Activated naive CD8-positive, alpha-beta T cell treated with anti-CD3 and anti-CD28 coated beads for 36 hours (primary cell): ENCODE results near the gene NUP54. TPM values are rescaled to one million over a fixed set of nuclear protein-coding genes. Genes with fewer than 3 reads are reported as not detected.
A peak's percentile ranks its signal among the peaks of the same experiment; 100 is the strongest.

Source experiments
- DNase-seq: peaks from one replicate; pipeline ENCODE4 v3.0.0; 2021
- H3K27ac Mint-ChIP-seq: one replicate; pipeline ENCODE4 v1.8.0; 2022; ENCODE audit warnings: mild to moderate bottlenecking, moderate library complexity, mixed read lengths
- H3K27me3 Mint-ChIP-seq: one replicate; pipeline ENCODE4 v1.8.0; 2022; ENCODE audit warnings: mild to moderate bottlenecking, mixed read lengths
- H3K36me3 Mint-ChIP-seq: one replicate; pipeline ENCODE4 v1.8.0; 2021; ENCODE audit warnings: mild to moderate bottlenecking, mixed read lengths
- H3K4me1 Mint-ChIP-seq: one replicate; pipeline ENCODE4 v1.8.0; 2021; ENCODE audit warnings: mixed read lengths
- H3K4me3 Mint-ChIP-seq: one replicate; pipeline ENCODE4 v1.8.0; 2022; ENCODE audit warnings: mild to moderate bottlenecking, moderate library complexity, mixed read lengths
- H3K9me3 Mint-ChIP-seq: one replicate; pipeline ENCODE4 v1.8.0; 2022; ENCODE audit warnings: mixed read lengths
- total RNA-seq, 2 experiments: library from RNA; stranded (reverse); gene quantifications; one replicate each; pipeline ENCODE4 v1.2.3, GENCODE V29; 2021

Gene NUP54
- total RNA-seq, 2 experiments from 2014 or later, result 72.1 to 76.2 TPM

DNA sequence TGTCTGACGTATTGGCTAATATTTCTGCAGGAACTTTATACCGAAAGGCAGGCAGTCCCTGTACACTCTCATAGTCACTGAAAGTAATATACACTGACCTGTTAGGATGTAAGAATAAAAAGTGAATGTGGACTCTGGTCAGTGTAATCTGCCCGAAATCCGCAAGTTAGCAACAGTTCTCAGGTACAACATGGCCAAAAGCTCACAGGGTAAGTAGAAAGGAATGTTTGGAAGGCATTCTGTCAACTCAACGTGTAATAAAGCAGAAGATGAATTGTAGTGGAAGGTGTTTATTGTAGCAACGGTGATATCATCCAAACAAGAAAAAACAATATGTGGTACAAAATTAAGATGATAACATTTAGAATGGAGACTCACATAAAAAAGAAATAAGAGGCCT, 26.0 kb upstream of the NUP54 start:
- Mint-ChIP-seq H3K27me3 (no peaks in the 10 kb centered on the region), H3K4me3 (no peak overlapping the region), H3K4me1 (no peaks in the 10 kb centered on the region), H3K27ac (no peak overlapping the region), H3K36me3 (peaks cover 3% of the 10 kb centered on the region), H3K9me3 (no peaks in the 10 kb centered on the region)
- no peak for DNase-seq

DNA sequence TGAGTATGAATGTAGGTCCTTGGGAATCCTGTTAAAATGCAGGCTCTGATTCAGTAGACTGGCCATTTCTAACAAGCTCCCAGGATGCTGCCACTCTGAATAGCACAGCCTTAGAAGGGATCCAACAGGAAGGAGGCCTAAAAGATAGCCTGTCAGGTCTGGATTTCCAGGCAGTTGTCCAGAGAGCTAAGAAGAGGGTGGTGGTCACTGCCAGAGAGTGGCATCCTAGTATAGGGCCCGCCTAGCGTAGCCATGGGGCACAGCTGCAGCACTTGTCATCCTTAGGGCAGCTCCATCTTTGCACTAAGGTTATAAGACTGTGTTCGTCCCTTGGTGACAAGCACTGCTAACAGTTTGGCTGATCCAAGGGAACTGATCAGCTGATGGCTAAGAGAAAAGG, 20.5 kb upstream of the NUP54 start:
- H3K27me3 Mint-ChIP-seq, result no peaks in the 10 kb centered on the region
- H3K4me3 Mint-ChIP-seq, result no peak overlapping the region
- DNase-seq, result no peak
- no peak overlapping the region for H3K27ac Mint-ChIP-seq
- H3K4me1 Mint-ChIP-seq, result no peaks in the 10 kb centered on the region
- no peaks in the 10 kb centered on the region for H3K9me3 Mint-ChIP-seq
- H3K36me3 Mint-ChIP-seq, result peaks cover 2% of the 10 kb centered on the region

DNA sequence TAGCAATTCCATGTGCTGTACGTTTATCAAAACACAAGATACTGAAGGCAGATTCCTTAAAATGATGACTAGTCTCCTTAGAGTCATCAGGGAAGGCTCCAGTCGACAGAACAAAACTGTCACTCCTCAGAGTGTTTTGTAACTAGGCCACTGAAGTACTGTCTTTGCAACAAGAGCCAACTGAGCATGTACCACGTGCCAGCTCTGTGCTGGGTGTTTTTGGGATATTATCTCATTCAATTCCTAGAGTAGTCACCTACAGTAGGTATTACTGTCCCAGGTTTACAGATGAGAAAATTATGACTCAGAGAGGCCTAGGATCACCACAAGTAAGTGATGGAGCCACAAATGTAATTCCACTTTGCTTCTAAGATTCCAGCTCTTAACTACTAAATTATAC, 18.3 kb upstream of the NUP54 start:
- Mint-ChIP-seq H3K27ac (no peak overlapping the region), H3K4me1 (no peaks in the 10 kb centered on the region), H3K4me3 (no peak overlapping the region), H3K36me3 (no peaks in the 10 kb centered on the region), H3K9me3 (no peaks in the 10 kb centered on the region), H3K27me3 (no peaks in the 10 kb centered on the region)
- no peak for DNase-seq

DNA sequence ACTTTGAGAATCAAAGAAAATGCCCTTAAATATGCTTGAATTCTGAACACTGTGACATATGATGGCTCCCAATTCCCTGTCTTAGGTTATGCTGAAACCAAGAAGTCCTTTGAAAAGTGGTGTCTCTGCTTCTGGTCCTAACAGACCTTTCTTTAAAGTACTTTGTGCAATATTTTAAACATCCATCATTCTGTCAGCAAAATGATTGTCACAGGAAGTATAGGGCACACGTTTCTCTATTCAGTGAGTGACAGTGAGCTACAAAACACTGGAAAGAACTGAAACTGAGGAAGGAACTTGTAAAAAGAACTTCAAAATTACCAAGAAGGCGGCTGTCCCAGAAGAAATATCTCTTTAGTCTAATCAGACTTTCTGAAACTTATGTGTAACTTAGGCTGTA, 12.2 kb upstream of the NUP54 start:
- DNase-seq, result no peak

DNA sequence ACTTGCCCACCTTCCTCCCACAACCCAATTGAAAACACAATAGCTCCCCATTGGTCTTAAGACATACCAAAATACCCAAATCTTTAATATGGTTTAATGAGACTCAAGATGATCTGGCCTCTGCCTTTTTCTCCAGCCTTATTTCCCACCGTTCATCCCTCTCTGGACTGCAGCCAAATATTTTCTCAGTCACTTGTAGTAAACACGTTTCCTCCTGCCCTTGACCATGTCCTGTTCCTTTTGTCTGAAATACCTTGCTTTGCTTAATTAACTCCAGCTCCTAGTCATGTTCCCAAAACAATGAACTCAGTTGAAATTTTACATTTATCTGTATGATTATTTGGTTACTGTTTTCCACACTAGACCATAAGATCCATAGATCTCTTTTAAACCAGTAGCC, 8.4 kb upstream of the NUP54 start:
- no peaks in the 10 kb centered on the region for H3K27me3 Mint-ChIP-seq

More for the DNA sequence above, 12.2 kb upstream of the NUP54 start:
- Mint-ChIP-seq H3K9me3 (no peaks in the 10 kb centered on the region), H3K4me1 (no peaks in the 10 kb centered on the region), H3K27ac (peak overlapping the region; percentile 25), H3K4me3 (no peak overlapping the region), H3K27me3 (no peaks in the 10 kb centered on the region), H3K36me3 (no peaks in the 10 kb centered on the region)

DNA sequence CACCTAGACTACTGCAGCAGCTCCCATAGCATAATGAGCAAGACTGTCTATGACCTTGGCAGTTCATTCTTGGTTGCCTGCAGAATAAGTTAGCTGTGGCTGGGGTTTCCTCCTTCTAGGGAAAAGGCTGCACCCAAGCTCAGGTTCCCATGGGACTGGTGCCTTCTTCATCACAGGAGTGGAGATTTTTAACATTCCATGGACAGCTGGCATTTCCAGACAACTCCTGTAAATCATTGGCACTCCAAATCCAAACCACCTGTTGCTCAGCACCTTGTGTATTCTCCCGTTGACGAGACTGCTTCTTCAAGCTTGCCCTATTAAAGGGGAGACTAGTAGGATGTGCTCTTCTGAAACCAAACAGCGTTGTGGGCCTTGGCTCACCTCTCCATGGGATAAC, 7.8 kb upstream of the NUP54 start:
- Mint-ChIP-seq H3K4me3 (no peak overlapping the region), H3K27me3 (no peaks in the 10 kb centered on the region), H3K27ac (no peak overlapping the region), H3K36me3 (peaks cover 13% of the 10 kb centered on the region), H3K9me3 (peaks cover 4% of the 10 kb centered on the region), H3K4me1 (no peaks in the 10 kb centered on the region)
- DNase-seq, result no peak

More for the DNA sequence above, 8.4 kb upstream of the NUP54 start:
- H3K9me3 Mint-ChIP-seq, result peaks cover 4% of the 10 kb centered on the region
- H3K27ac Mint-ChIP-seq, result no peak overlapping the region
- H3K4me1 Mint-ChIP-seq, result no peaks in the 10 kb centered on the region
- peaks cover 10% of the 10 kb centered on the region for H3K36me3 Mint-ChIP-seq
- no peak overlapping the region for H3K4me3 Mint-ChIP-seq
- DNase-seq, result no peak

DNA sequence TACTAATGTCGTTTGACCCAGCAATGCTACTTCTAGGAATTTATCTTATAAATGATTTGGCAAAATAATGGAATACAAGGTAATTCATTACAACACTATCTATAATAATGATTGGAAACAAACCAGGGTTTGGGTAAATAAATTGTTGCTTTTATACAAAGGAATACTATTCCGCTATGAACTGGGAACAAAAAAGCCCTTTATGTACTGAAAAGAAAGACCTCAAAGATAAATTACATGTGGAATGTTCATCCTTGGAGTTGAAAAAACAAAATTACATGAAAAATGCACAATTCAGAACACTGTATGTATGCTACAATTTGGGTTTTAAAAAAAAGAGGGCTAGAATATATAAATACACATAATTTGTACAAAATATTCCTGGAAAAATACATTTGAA, 5.2 kb upstream of the NUP54 start:
- no peak overlapping the region for H3K4me3 Mint-ChIP-seq
- peaks cover 4% of the 10 kb centered on the region for H3K9me3 Mint-ChIP-seq
- no peaks in the 10 kb centered on the region for H3K27me3 Mint-ChIP-seq
- H3K4me1 Mint-ChIP-seq, result peaks cover 7% of the 10 kb centered on the region
- no peak overlapping the region for H3K27ac Mint-ChIP-seq
- DNase-seq, result no peak
- H3K36me3 Mint-ChIP-seq, result peaks cover 23% of the 10 kb centered on the region

DNA sequence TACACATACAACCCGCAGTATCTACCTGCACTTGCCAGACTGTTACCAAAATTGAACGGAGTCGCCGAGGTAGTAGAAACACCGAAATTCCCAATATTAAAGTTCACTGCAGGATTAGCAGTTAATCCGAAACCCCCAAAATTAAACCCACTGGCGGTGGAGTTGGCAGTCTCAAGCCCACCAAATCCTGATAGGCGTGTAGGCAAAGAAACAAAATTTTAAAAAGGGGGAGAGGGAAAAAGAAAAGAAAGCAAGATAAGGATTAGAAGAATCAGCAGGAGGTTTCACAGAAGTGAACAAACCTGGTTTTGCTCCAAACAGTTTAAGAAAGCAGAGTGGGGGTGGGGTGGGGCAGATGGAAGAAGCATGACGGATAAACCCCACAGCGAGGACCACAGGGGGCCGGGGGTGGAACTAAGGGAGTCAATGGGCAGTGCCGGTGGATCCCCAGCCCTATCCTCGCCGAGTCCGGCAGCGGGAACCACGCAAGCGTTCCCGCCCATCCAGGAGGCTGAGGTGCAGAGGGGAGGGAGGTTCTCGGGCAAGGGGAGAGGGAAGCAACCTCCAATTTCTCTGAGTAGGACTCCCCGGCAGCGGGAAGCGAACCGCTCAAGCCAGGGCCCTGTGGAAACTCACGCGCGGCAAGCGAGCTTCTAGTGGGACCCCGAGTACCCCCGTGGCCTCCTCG, 599 bp downstream of the NUP54 start:
- H3K27me3 Mint-ChIP-seq, result no peaks in the 10 kb centered on the region
- H3K9me3 Mint-ChIP-seq, result no peaks in the 10 kb centered on the region
- H3K4me3 Mint-ChIP-seq, result peak overlapping the region; percentile 98
- H3K36me3 Mint-ChIP-seq, result peaks cover 23% of the 10 kb centered on the region
- peak; percentile 65 for DNase-seq
- H3K27ac Mint-ChIP-seq, result peak overlapping the region; percentile 94
- H3K4me1 Mint-ChIP-seq, result peaks cover 21% of the 10 kb centered on the region

DNA sequence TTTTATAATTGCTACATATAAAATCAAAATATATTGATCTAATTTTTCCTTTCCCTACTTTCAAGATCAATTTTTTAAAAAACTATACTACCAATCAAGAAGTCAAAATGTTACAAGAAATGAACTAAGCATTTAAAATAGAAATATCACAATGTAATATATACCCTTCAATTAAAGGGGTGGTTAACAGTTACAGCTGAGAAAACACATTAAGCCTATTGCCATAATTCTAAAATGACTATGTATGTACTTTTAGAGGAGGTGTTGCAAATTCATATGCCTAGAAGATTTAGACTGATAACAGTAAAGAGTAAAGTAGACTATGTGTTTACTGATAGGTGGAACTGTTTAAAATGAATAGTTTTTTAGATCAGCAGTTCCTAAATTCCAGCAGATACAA, 3.7 kb downstream of the NUP54 start:
- DNase-seq, result no peak
- Mint-ChIP-seq H3K36me3 (peaks cover 24% of the 10 kb centered on the region), H3K4me1 (peaks cover 16% of the 10 kb centered on the region)

DNA sequence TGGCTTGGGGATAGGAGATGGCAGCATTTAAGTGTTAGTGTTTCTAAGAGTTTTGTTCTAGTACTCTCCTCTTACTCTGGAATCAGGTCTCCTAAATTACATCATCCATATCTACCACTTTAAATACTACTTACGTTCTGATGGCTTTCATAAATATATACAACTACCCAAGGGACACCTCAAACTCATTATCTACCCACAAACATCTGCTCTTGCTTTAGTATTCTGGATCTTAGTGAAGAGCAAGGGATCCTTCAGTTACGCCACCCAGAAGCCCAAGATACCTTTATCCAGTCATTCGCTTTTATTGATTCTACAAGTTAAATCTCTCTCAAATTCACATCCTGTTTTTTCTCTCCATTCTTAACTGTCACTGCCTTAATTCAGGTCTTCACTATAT, 7.0 kb downstream of the NUP54 start:
- no peak for DNase-seq
- Mint-ChIP-seq H3K4me1 (peaks cover 7% of the 10 kb centered on the region), H3K4me3 (no peak overlapping the region), H3K27me3 (no peaks in the 10 kb centered on the region), H3K27ac (no peak overlapping the region), H3K36me3 (peaks cover 26% of the 10 kb centered on the region), H3K9me3 (no peaks in the 10 kb centered on the region)

More for the DNA sequence above, 3.7 kb downstream of the NUP54 start:
- no peaks in the 10 kb centered on the region for H3K9me3 Mint-ChIP-seq
- no peaks in the 10 kb centered on the region for H3K27me3 Mint-ChIP-seq
- no peak overlapping the region for H3K4me3 Mint-ChIP-seq
- H3K27ac Mint-ChIP-seq, result no peak overlapping the region

DNA sequence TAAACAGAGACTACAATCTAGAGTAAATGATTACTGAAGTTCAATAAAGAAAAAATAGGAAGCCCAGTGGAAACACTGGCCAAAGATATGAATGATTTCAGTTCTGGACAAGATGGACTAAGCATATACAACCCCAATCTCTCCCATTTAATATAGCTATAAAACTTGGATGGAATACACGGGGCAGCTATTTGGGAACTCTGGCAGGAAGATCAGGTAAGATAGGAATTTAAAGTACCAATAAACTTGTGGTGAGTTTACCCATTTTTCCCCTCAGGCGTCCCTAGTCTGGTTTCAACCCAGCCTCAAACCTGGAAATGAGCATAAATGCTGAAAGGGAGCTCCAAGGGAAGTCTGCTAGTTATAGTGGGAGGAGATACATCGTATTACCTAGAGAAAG, 20.4 kb downstream of the NUP54 start:
- no peak for DNase-seq
- H3K27ac Mint-ChIP-seq, result no peak overlapping the region
- no peaks in the 10 kb centered on the region for H3K9me3 Mint-ChIP-seq
- H3K4me1 Mint-ChIP-seq, result no peaks in the 10 kb centered on the region
- peaks cover 45% of the 10 kb centered on the region for H3K36me3 Mint-ChIP-seq
- no peaks in the 10 kb centered on the region for H3K27me3 Mint-ChIP-seq
- no peak overlapping the region for H3K4me3 Mint-ChIP-seq

DNA sequence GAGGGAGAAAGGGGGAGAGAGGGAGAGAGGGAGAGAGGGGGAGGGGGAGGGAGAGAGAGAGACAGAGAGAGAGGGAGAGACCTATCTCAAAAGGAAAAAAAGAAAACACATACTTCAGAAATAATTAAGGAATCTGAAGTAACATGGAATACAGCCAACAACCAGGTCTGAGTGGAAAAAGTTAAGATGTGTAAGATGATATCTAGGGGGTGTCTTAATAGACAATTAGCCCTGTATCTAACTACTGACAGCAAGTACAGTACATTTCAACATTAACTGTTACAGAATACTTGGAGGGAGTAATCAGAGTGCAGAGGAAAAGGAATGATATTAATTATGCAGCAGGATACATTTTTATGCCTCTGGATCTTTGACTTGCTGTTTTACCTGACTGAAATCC, 22.4 kb downstream of the NUP54 start:
- no peak overlapping the region for H3K4me3 Mint-ChIP-seq
- no peak for DNase-seq
- H3K9me3 Mint-ChIP-seq, result no peaks in the 10 kb centered on the region
- no peak overlapping the region for H3K27ac Mint-ChIP-seq
- no peaks in the 10 kb centered on the region for H3K27me3 Mint-ChIP-seq
- H3K4me1 Mint-ChIP-seq, result no peaks in the 10 kb centered on the region
- H3K36me3 Mint-ChIP-seq, result peaks cover 49% of the 10 kb centered on the region

DNA sequence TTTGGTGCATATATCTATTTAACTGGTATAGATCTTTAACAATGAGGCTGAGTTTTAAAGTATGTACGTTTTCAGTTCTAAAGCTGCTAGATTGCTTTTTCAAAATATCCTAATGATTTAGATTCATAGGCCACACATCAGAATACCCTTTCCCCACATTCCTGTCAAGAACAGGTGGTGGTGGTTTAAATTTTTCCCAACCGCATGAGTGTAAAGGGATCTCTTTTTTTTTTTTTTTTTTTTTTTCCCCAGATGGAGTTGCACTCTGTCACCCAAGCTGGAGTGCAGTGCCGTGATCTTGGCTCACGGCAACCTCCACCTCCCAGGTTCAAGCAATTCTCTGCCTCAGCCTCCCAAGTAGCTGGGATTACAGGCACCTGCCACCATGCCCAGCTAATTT, 28.0 kb downstream of the NUP54 start:
- Mint-ChIP-seq H3K36me3 (peaks cover 57% of the 10 kb centered on the region), H3K4me3 (no peak overlapping the region), H3K27me3 (no peaks in the 10 kb centered on the region), H3K27ac (no peak overlapping the region), H3K4me1 (no peaks in the 10 kb centered on the region), H3K9me3 (no peaks in the 10 kb centered on the region)
- DNase-seq, result no peak

DNA sequence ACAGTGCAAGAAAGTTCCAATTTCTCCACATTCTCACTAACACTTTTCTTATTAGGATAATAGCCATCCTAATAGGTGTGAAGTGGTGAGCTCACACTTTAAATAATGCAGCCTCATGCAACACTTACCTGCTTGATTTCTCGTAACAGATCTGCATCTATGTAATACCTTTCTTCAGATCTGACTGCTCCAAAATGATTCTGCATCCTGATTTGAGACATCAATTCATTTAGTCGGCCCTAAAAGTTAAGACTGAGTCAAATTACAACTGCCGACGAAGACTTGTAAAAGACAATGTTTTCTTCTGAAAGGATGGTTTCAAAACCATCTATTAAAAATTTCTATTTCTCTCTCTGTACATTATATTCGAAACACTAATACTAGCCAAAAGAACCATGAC, 30.7 kb downstream of the NUP54 start:
- Mint-ChIP-seq H3K9me3 (no peaks in the 10 kb centered on the region), H3K4me3 (no peak overlapping the region), H3K4me1 (no peaks in the 10 kb centered on the region), H3K36me3 (peaks cover 56% of the 10 kb centered on the region), H3K27ac (no peak overlapping the region), H3K27me3 (no peaks in the 10 kb centered on the region)
- no peak for DNase-seq

DNA sequence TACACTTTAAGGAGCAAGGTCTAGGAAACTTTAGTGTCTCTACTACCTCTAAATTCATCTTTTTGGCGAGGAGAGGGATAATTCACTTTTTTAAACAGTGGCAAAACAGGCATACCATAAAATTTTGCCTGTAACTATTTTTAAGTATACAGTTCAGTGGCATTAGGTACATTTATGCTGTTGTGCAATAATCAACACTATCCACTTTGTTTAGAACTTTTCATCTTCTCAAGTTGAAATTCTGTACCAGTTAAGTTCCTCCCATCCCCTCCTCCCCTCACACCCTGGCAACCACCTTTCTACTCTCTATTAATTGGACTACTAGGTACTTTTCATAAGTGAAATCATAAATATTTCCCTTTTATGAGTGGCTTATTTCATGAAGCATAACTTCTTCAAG, 31.4 kb downstream of the NUP54 start:
- no peak for DNase-seq
- H3K4me3 Mint-ChIP-seq, result no peak overlapping the region
- no peak overlapping the region for H3K27ac Mint-ChIP-seq
- no peaks in the 10 kb centered on the region for H3K27me3 Mint-ChIP-seq
- H3K4me1 Mint-ChIP-seq, result no peaks in the 10 kb centered on the region
- H3K36me3 Mint-ChIP-seq, result peaks cover 57% of the 10 kb centered on the region
- H3K9me3 Mint-ChIP-seq, result no peaks in the 10 kb centered on the region

DNA sequence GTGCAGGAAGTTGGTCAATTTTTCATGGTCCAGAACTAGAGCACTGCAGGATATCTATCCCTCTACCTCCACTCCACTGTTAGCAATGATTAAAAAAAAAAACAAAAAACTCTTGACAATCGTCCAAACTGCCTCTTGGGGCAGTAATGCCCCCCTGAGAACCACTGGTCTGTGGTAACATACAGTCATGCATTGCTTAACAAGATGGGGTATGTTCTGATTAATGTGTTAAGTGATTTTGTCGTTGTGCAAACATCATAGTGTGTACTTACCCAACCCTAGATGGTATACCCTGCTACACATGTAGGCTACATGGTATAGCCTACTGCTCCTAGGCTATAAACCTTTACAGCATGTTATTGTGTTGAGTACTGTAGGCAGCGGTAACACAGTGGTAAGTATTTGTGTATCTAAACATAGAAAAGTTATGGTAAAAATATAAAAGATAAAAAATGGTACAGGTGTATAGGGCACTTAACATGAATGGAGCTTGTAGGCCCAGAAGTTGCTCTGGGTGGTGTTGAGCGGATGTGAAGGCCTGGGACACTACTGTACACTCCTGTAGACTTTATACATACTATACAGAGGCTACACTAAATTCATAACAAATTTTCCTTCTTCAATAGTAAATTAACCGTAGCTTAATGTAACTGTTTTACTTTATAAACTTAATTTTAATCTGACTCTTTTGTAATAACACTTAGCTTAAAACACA, 39.6 kb downstream of the NUP54 start:
- Mint-ChIP-seq H3K9me3 (no peaks in the 10 kb centered on the region), H3K4me1 (no peaks in the 10 kb centered on the region), H3K27me3 (no peaks in the 10 kb centered on the region), H3K27ac (no peak overlapping the region), H3K4me3 (no peak overlapping the region), H3K36me3 (peaks cover 12% of the 10 kb centered on the region)
- no peak for DNase-seq
